ENCODE results near the gene NCDN.
"Not testable (repeated sequence)": the region's sequence is repeated elsewhere in the genome, so short reads cannot be mapped to it uniquely, and the experiment has no call there.

GRCh38 chr1:35576766-35577070 is 19.1 kb downstream of the NCDN start:
- not testable (repeated sequence) for TF ChIP-seq POLR2A, POLR2AphosphoS5, TAF1, SPI1 (IDR thresholded peaks at IDR 0.05; ENCODE audit: low read depth, low read length)
